Nephron (organoid): ENCODE measurements around the gene GRAMD2A.

Source experiments
- H3K27ac Mint-ChIP-seq, 3 experiments: 2 replicates each; pipeline ENCODE4 v1.8.0; 2020; ENCODE audit warnings: mixed read lengths in 3 of 3, mild to moderate bottlenecking in 2 of 3, moderate library complexity in 1 of 3
- H3K27me3 Mint-ChIP-seq: 2 replicates; pipeline ENCODE4 v1.8.0; 2021; ENCODE audit warnings: low read depth, mild to moderate bottlenecking, moderate library complexity, mixed read lengths
- H3K36me3 Mint-ChIP-seq: 2 replicates; pipeline ENCODE4 v1.8.0; 2020; ENCODE audit warnings: low read depth, mixed read lengths
- H3K4me1 Mint-ChIP-seq: 2 replicates; pipeline ENCODE4 v1.8.0; 2020; ENCODE audit warnings: mixed read lengths
- H3K4me3 Mint-ChIP-seq, 3 experiments: 2 replicates each; pipeline ENCODE4 v1.8.0; 2020; ENCODE audit warnings: mild to moderate bottlenecking in 3 of 3, mixed read lengths in 3 of 3, moderate library complexity in 2 of 3
- H3K9me3 Mint-ChIP-seq: 2 replicates; pipeline ENCODE4 v1.8.0; 2020; ENCODE audit warnings: mixed read lengths
- CTCF ChIP-seq, 3 experiments: fragments of 200-600 bp; sonication (generic); IDR thresholded peaks; one replicate each; pipeline ENCODE4 v1.5.0; 2021; ENCODE audit warnings: antibody characterized with exemption in 3 of 3; ENCODE audit not compliant: unreplicated experiment in 3 of 3

Gene GRAMD2A

GRCh38 chr15:72202801-72203506, 5.4 kb upstream of the GRAMD2A start:
- Mint-ChIP-seq H3K4me3 (no peak overlapping the region), H3K36me3 (peaks cover 82% of the 10 kb centered on the region), H3K27ac (peak overlapping the region in 2 of 3 experiments; percentile 13 to 21), H3K27me3 (peaks cover 3% of the 10 kb centered on the region), H3K4me1 (peaks cover 53% of the 10 kb centered on the region), H3K9me3 (no peaks in the 10 kb centered on the region)
- no peak for TF ChIP-seq CTCF (IDR thresholded peaks at IDR 0.05; ENCODE audit: unreplicated experiment in 3 of 3)

- Mint-ChIP-seq H3K9me3 (no peaks in the 10 kb centered on the region), H3K4me1 (peaks cover 55% of the 10 kb centered on the region), H3K4me3 (no peak overlapping the region), H3K36me3 (peaks cover 76% of the 10 kb centered on the region), H3K27ac (no peak overlapping the region), H3K27me3 (peaks cover 6% of the 10 kb centered on the region)
- no peak for TF ChIP-seq CTCF (IDR thresholded peaks at IDR 0.05; ENCODE audit: unreplicated experiment in 3 of 3)
Observed at GRCh38 chr15:72202302-72202701, 4.7 kb upstream of the GRAMD2A start.

GRCh38 chr15:72201391-72201921, 3.9 kb upstream of the GRAMD2A start:
- Mint-ChIP-seq H3K9me3 (no peaks in the 10 kb centered on the region), H3K27ac (peak overlapping the region in 2 of 3 experiments; percentile 20 to 64), H3K4me1 (peaks cover 49% of the 10 kb centered on the region), H3K36me3 (peaks cover 72% of the 10 kb centered on the region), H3K27me3 (peaks cover 14% of the 10 kb centered on the region), H3K4me3 (no peak overlapping the region)
- no peak for TF ChIP-seq CTCF (IDR thresholded peaks at IDR 0.05; ENCODE audit: unreplicated experiment in 3 of 3)

GRCh38 chr15:72200395-72201237, 3.0 kb upstream of the GRAMD2A start:
- Mint-ChIP-seq H3K27me3 (peaks cover 23% of the 10 kb centered on the region), H3K36me3 (peaks cover 64% of the 10 kb centered on the region), H3K4me1 (peaks cover 49% of the 10 kb centered on the region), H3K27ac (peak overlapping the region in 2 of 3 experiments; percentile 46 to 64), H3K4me3 (no peak overlapping the region), H3K9me3 (no peaks in the 10 kb centered on the region)
- no peak for TF ChIP-seq CTCF (IDR thresholded peaks at IDR 0.05; ENCODE audit: unreplicated experiment in 3 of 3)

- Mint-ChIP-seq H3K4me1 (peaks cover 48% of the 10 kb centered on the region), H3K9me3 (no peaks in the 10 kb centered on the region), H3K27ac (no peak overlapping the region), H3K27me3 (peaks cover 31% of the 10 kb centered on the region), H3K36me3 (peaks cover 55% of the 10 kb centered on the region), H3K4me3 (peak overlapping the region in 1 of 3 experiments; percentile 13)
- peak; percentile 82 to 88 (median 88) for TF ChIP-seq CTCF (IDR thresholded peaks at IDR 0.05; ENCODE audit: unreplicated experiment in 3 of 3)
Observed at GRCh38 chr15:72199721-72200212, 2.2 kb upstream of the GRAMD2A start.
